Brain microvascular endothelial cell (primary cell): Measurements from ENCODE around the gene MEIS2.

ENCODE experiments used
- DNase-seq: peaks from one replicate; pipeline ENCODE4 v3.0.0-alpha.2; 2020
- H3K27ac ChIP-seq: fragments of 250-450 bp; sonication (Bioruptor Pico); 2 replicates; pipeline ENCODE4 v1.5.1; 2020; ENCODE audit warnings: mild to moderate bottlenecking, moderate library complexity
- H3K27me3 ChIP-seq: fragments of 250-450 bp; sonication (Bioruptor Pico); replicated peaks from 2 replicates; pipeline ENCODE4 v1.5.1; 2020; ENCODE audit warnings: mild to moderate bottlenecking
- H3K36me3 ChIP-seq: fragments of 250-450 bp; sonication (Bioruptor Pico); replicated peaks from 2 replicates; pipeline ENCODE4 v1.5.1; 2020; ENCODE audit warnings: mild to moderate bottlenecking
- H3K4me3 ChIP-seq: 2 replicates; pipeline ENCODE4 v1.5.1; 2011; ENCODE audit warnings: low read depth, mild to moderate bottlenecking, control low read depth, low read length, moderate library complexity
- CTCF ChIP-seq: IDR thresholded peaks from 2 replicates; pipeline ENCODE4 v1.5.1; 2011; ENCODE audit warnings: low read depth, mild to moderate bottlenecking, moderate library complexity, low read length, control low read depth, inconsistent platforms; ENCODE audit errors: missing control alignments
- in situ Hi-C: cut with HindIII; loops from 2 replicates; pipeline ENCODE4 v1.10.0; 2017; ENCODE audit warnings: low sequenced_read_pairs, low pct_ligation_motif_present

The MEIS2 gene

GRCh38 chr15:37090543-37091175, 9.7 kb downstream of the MEIS2 start:
- in situ Hi-C loops = no loop called here
- Histone ChIP-seq H3K27ac (no peak overlapping the region), H3K4me3 (no peak overlapping the region), H3K27me3 (no peaks in the 10 kb centered on the region), H3K36me3 (peaks cover 10% of the 10 kb centered on the region)
- no peak for TF ChIP-seq CTCF
- no peak for DNase-seq

- TF ChIP-seq CTCF = no peak
- in situ Hi-C loops = no loop called here
Observed at GRCh38 chr15:37088436-37088835, 11.9 kb downstream of the MEIS2 start.

GRCh38 chr15:37087131-37087588, 13.2 kb downstream of the MEIS2 start:
- Histone ChIP-seq H3K27me3 (no peaks in the 10 kb centered on the region), H3K4me3 (no peak overlapping the region), H3K27ac (no peak overlapping the region), H3K36me3 (no peaks in the 10 kb centered on the region)
- DNase-seq = no peak
- no peak for TF ChIP-seq CTCF
- in situ Hi-C loops = no loop called here

More at GRCh38 chr15:37088436-37088835, 11.9 kb downstream of the MEIS2 start:
- Histone ChIP-seq H3K36me3 (peaks cover 5% of the 10 kb centered on the region), H3K27me3 (no peaks in the 10 kb centered on the region), H3K27ac (no peak overlapping the region), H3K4me3 (no peak overlapping the region)
- no peak for DNase-seq

GRCh38 chr15:37086521-37086920, 13.8 kb downstream of the MEIS2 start:
- in situ Hi-C loops = no loop called here
- no peaks in the 10 kb centered on the region for H3K27me3 ChIP-seq
- no peak overlapping the region for H3K4me3 ChIP-seq
- no peak for DNase-seq
- H3K27ac ChIP-seq = no peak overlapping the region
- TF ChIP-seq CTCF = no peak
- peaks cover 2% of the 10 kb centered on the region for H3K36me3 ChIP-seq

GRCh38 chr15:37086120-37086519, 14.2 kb downstream of the MEIS2 start:
- no peak for TF ChIP-seq CTCF
- H3K4me3 ChIP-seq = no peak overlapping the region
- peaks cover 2% of the 10 kb centered on the region for H3K36me3 ChIP-seq
- H3K27me3 ChIP-seq = no peaks in the 10 kb centered on the region
- H3K27ac ChIP-seq = no peak overlapping the region
- no peak for DNase-seq
- in situ Hi-C loops = no loop called here

- TF ChIP-seq CTCF = no peak
- Histone ChIP-seq H3K27ac (no peak overlapping the region), H3K4me3 (no peak overlapping the region), H3K27me3 (no peaks in the 10 kb centered on the region), H3K36me3 (peaks cover 2% of the 10 kb centered on the region)
- in situ Hi-C loops = no loop called here
- no peak for DNase-seq
Observed at GRCh38 chr15:37084602-37085001, 15.7 kb downstream of the MEIS2 start.
